ENCODE results near the gene TIRAP.

The TIRAP gene

GRCh38 chr11:126322996-126323395, 40.1 kb downstream of the TIRAP start:
- Histone ChIP-seq H3K9me3 (no peaks in the 10 kb centered on the region), H3K36me3 (no peaks in the 10 kb centered on the region), H3K4me3 (ENCODE audit: low read depth, low read length) (no peak overlapping the region), H3K4me1 (no peaks in the 10 kb centered on the region), H3K27me3 (no peaks in the 10 kb centered on the region)
- no peak for TF ChIP-seq CTCF (IDR thresholded peaks at IDR 0.05; ENCODE audit: low read depth, low read length)
- DNase-seq = no peak

GRCh38 chr11:126327281-126328000, 44.5 kb downstream of the TIRAP start:
- no peak for TF ChIP-seq CTCF (IDR thresholded peaks at IDR 0.05; ENCODE audit: low read depth, low read length)

GRCh38 chr11:126328001-126328390, 45.1 kb downstream of the TIRAP start:
- no peak for DNase-seq
- H3K9me3 ChIP-seq = no peaks in the 10 kb centered on the region
- peaks cover 13% of the 10 kb centered on the region for H3K4me1 ChIP-seq
- H3K4me3 ChIP-seq (ENCODE audit: low read depth, low read length) = no peak overlapping the region
- no peaks in the 10 kb centered on the region for H3K36me3 ChIP-seq
- H3K27me3 ChIP-seq = no peaks in the 10 kb centered on the region
- no peak for TF ChIP-seq CTCF (IDR thresholded peaks at IDR 0.05; ENCODE audit: low read depth, low read length)

More at GRCh38 chr11:126327281-126328000, 44.5 kb downstream of the TIRAP start:
- peaks cover 11% of the 10 kb centered on the region for H3K4me1 ChIP-seq
- no peak for DNase-seq
- H3K4me3 ChIP-seq (ENCODE audit: low read depth, low read length) = no peak overlapping the region
- H3K36me3 ChIP-seq = no peaks in the 10 kb centered on the region
- H3K9me3 ChIP-seq = no peaks in the 10 kb centered on the region
- H3K27me3 ChIP-seq = no peaks in the 10 kb centered on the region

- H3K9me3 ChIP-seq = no peaks in the 10 kb centered on the region
- no peak overlapping the region for H3K4me3 ChIP-seq (ENCODE audit: low read depth, low read length)
- H3K4me1 ChIP-seq = peaks cover 17% of the 10 kb centered on the region
- no peak for TF ChIP-seq CTCF (IDR thresholded peaks at IDR 0.05; ENCODE audit: low read depth, low read length)
- DNase-seq = no peak
- H3K36me3 ChIP-seq = no peaks in the 10 kb centered on the region
- no peaks in the 10 kb centered on the region for H3K27me3 ChIP-seq
These were observed 45.6 kb downstream of the TIRAP start for GRCh38 chr11:126328444-126328843.

- no peaks in the 10 kb centered on the region for H3K9me3 ChIP-seq
- no peak overlapping the region for H3K4me3 ChIP-seq (ENCODE audit: low read depth, low read length)
- peaks cover 22% of the 10 kb centered on the region for H3K4me1 ChIP-seq
- DNase-seq = no peak
- H3K36me3 ChIP-seq = no peaks in the 10 kb centered on the region
- H3K27me3 ChIP-seq = no peaks in the 10 kb centered on the region
- TF ChIP-seq CTCF (IDR thresholded peaks at IDR 0.05; ENCODE audit: low read depth, low read length) = no peak
These were observed 46.2 kb downstream of the TIRAP start for GRCh38 chr11:126328938-126329643.

- no peak for TF ChIP-seq CTCF (IDR thresholded peaks at IDR 0.05; ENCODE audit: low read depth, low read length)
- no peaks in the 10 kb centered on the region for H3K36me3 ChIP-seq
- H3K9me3 ChIP-seq = no peaks in the 10 kb centered on the region
- no peaks in the 10 kb centered on the region for H3K27me3 ChIP-seq
- H3K4me3 ChIP-seq (ENCODE audit: low read depth, low read length) = no peak overlapping the region
- H3K4me1 ChIP-seq = peaks cover 27% of the 10 kb centered on the region
- DNase-seq = no peak
These were observed 46.8 kb downstream of the TIRAP start for GRCh38 chr11:126329644-126330211.

Measured in BE2C (cell line).